ENCODE measurements around the gene SCFD1. TPM values are rescaled to one million over a fixed set of nuclear protein-coding genes. Genes with fewer than 3 reads are reported as not detected.

SCFD1 gene
- total RNA-seq, 4 donors from 2014 or later, result 43.4 to 128 (median 84.3) TPM

- H3K9me3 ChIP-seq, result no peaks in the 10 kb centered on the region
- H3K4me3 ChIP-seq, result no peak overlapping the region
- no peak for DNase-seq
- intact Hi-C loops (cut with DNase I; ENCODE audit: low total_unique reads), result no loop called here
- H3K36me3 ChIP-seq, result peaks cover 0 to 40% (median 18%) of the 10 kb centered on the region in 4 donors
- no peak overlapping the region for H3K27ac ChIP-seq
- TF ChIP-seq EP300 (IDR thresholded peaks at IDR 0.05; ENCODE audit: low read depth), result no peak
- TF ChIP-seq POLR2AphosphoS5 (IDR thresholded peaks at IDR 0.05), result no peak
- no peak for TF ChIP-seq POLR2A (IDR thresholded peaks at IDR 0.05)
- no peak for TF ChIP-seq CTCF (IDR thresholded peaks at IDR 0.05)
- no peaks in the 10 kb centered on the region for H3K27me3 ChIP-seq
- WGBS, 2 donors (ENCODE audit: low coverage in 1 of 2), result 90 to 92% methylated on average over 4 to 6 of the region's 6 CpGs
- peaks cover 0 to 13% (median 0%) of the 10 kb centered on the region in 4 donors for H3K4me1 ChIP-seq
- in situ Hi-C loops (cut with MboI; ENCODE audit: low pct_ligation_motif_present in 1 of 4, low pct_unique_long_range_greater_than_20kb in 1 of 4, low sequenced_read_pairs in 3 of 4), result loop anchor here in 3 of 4 donors (10.0 to 25.0 kb wide), 3 partner anchors 253 to 710 kb away; no protein-coding TSS in a partner anchor
These were observed 29.8 kb downstream of the SCFD1 start for GRCh38 chr14:30651937-30652336.

DNA sequence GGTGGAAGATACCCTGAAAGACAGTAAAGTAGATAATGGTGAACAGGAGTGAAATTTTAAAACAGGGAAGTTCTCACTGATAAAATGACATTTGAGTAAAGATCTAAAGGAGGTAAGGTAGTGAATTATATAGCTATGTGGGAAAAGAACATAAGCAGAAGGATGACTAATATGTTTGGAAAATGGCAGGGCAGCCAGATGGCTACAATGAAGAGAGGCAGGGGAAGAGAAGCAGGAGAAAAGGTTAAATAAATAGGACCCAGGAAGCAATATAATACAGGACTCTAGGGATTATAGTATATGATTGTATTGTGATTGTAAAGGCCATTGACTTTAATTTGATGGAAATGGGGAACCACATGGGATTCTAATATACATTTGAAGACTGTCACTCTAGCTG, 33.0 kb downstream of the SCFD1 start:
- Histone ChIP-seq H3K36me3 (peaks cover 0 to 34% (median 16%) of the 10 kb centered on the region in 4 donors), H3K4me3 (no peak overlapping the region), H3K9me3 (no peaks in the 10 kb centered on the region), H3K27me3 (no peaks in the 10 kb centered on the region), H3K27ac (peak overlapping the region in 1 of 4 donors; percentile 7), H3K4me1 (peaks cover 0 to 13% (median 0%) of the 10 kb centered on the region in 4 donors)
- intact Hi-C loops (cut with DNase I; ENCODE audit: low total_unique reads) (no loop called here), in situ Hi-C loops (cut with MboI; ENCODE audit: low pct_ligation_motif_present in 1 of 4, low pct_unique_long_range_greater_than_20kb in 1 of 4, low sequenced_read_pairs in 3 of 4) (loop anchor here in 3 of 4 donors (10.0 to 25.0 kb wide), 3 partner anchors 250 to 707 kb away; no protein-coding TSS in a partner anchor)
- DNase-seq, result no peak
- TF ChIP-seq CTCF (IDR thresholded peaks at IDR 0.05) (no peak), EP300 (IDR thresholded peaks at IDR 0.05; ENCODE audit: low read depth) (no peak), POLR2A (IDR thresholded peaks at IDR 0.05) (no peak), POLR2AphosphoS5 (IDR thresholded peaks at IDR 0.05) (no peak)

DNA sequence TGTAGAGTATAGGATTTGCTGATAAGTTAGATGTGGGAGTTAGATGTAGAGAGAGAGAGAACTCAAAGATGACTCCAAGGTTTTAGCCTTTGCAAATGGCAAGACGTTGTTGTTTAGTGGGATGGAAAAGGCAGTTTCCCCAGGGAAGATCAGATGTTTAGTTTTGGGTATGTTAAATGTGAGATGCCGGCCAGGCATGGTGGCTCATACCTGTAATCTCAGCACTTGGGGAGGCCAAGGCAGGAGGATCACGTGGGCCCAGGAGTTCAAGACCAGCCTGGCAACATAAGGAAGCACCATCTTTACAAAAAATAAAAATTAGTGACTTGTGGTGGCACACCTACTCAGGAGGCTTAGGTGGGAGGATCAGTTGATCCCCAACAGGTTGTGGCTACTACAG, 33.5 kb downstream of the SCFD1 start:
- in situ Hi-C loops (cut with MboI; ENCODE audit: low pct_ligation_motif_present in 1 of 4, low pct_unique_long_range_greater_than_20kb in 1 of 4, low sequenced_read_pairs in 3 of 4) (loop anchor here in 3 of 4 donors (10.0 to 25.0 kb wide), 3 partner anchors 249 to 707 kb away; no protein-coding TSS in a partner anchor), intact Hi-C loops (cut with DNase I; ENCODE audit: low total_unique reads) (no loop called here)
- peak overlapping the region in 1 of 4 donors; percentile 14 for H3K27ac ChIP-seq

GRCh38 chr14:30656190-30656632, 34.1 kb downstream of the SCFD1 start:
- H3K4me3 ChIP-seq, result no peak overlapping the region
- no peaks in the 10 kb centered on the region for H3K9me3 ChIP-seq
- intact Hi-C loops (cut with DNase I; ENCODE audit: low total_unique reads), result no loop called here
- peaks cover 0 to 13% (median 0%) of the 10 kb centered on the region in 4 donors for H3K4me1 ChIP-seq
- TF ChIP-seq CTCF (IDR thresholded peaks at IDR 0.05) (peak; percentile 54 to 76 (median 67)), EP300 (IDR thresholded peaks at IDR 0.05; ENCODE audit: low read depth) (no peak)
- WGBS, 2 donors (ENCODE audit: low coverage in 1 of 2), result 57 to 73% methylated on average over 5 to 8 of the region's 8 CpGs
- in situ Hi-C loops (cut with MboI; ENCODE audit: low pct_ligation_motif_present in 1 of 4, low pct_unique_long_range_greater_than_20kb in 1 of 4, low sequenced_read_pairs in 3 of 4), result loop anchor here in 3 of 4 donors (10.0 to 25.0 kb wide), 3 partner anchors 249 to 706 kb away; no protein-coding TSS in a partner anchor
- peak; percentile 25 for DNase-seq
- peak overlapping the region in 1 of 4 donors; percentile 36 for H3K27ac ChIP-seq
- H3K36me3 ChIP-seq, result peaks cover 0 to 24% (median 11%) of the 10 kb centered on the region in 4 donors
- H3K27me3 ChIP-seq, result no peaks in the 10 kb centered on the region

More for the DNA sequence above, 33.5 kb downstream of the SCFD1 start:
- 99% methylated on average over 3 of the region's 3 CpGs; no CpG with 5 or more reads in 1 of the 2 donors for WGBS, 2 donors (ENCODE audit: low coverage in 1 of 2)
- no peak for DNase-seq
- Histone ChIP-seq H3K36me3 (peaks cover 0 to 30% (median 14%) of the 10 kb centered on the region in 4 donors), H3K9me3 (no peaks in the 10 kb centered on the region), H3K4me1 (peaks cover 0 to 13% (median 0%) of the 10 kb centered on the region in 4 donors), H3K27me3 (no peaks in the 10 kb centered on the region), H3K4me3 (no peak overlapping the region)
- TF ChIP-seq POLR2A (IDR thresholded peaks at IDR 0.05) (no peak), EP300 (IDR thresholded peaks at IDR 0.05; ENCODE audit: low read depth) (no peak), CTCF (IDR thresholded peaks at IDR 0.05) (no peak), POLR2AphosphoS5 (IDR thresholded peaks at IDR 0.05) (no peak)

Data from transverse colon (tissue), 4 donors.